DOHH2 (cell line): Measurements from ENCODE around the gene NAALADL2.

Experiments used
- CTCF ChIP-seq: fragments of 200-600 bp; sonication (generic); IDR thresholded peaks from one replicate; pipeline ENCODE4 v1.5.1; 2014; ENCODE audit warnings: antibody characterized with exemption, mild to moderate bottlenecking, low read depth, low read length; ENCODE audit not compliant: poor library complexity, severe bottlenecking
- EZH2phosphoT487 ChIP-seq: fragments of 200-600 bp; sonication (generic); IDR thresholded peaks from 2 replicates; pipeline ENCODE4 v1.6.1; 2017; ENCODE audit warnings: borderline replicate concordance, mild to moderate bottlenecking, antibody characterized with exemption, low read length, moderate library complexity, mixed read lengths

GRCh38 chr3:175214216-175214615, 355.1 kb downstream of the NAALADL2 start:
- TF ChIP-seq CTCF (no peak), EZH2phosphoT487 (no peak)
